Endothelial cell of umbilical vein (primary cell): ENCODE data around the gene MRPS12.

Source experiments
- CTCF ChIP-seq, 2 donors: IDR thresholded peaks; 1 replicate in 1 of 2; 2 replicates in 1 of 2; pipeline ENCODE4 v1.5.1; 2011; ENCODE audit warnings: low read length in 2 of 2, mild to moderate bottlenecking in 2 of 2, moderate library complexity in 2 of 2, control low read depth in 1 of 2, inconsistent platforms in 1 of 2, low read depth in 1 of 2; ENCODE audit not compliant: insufficient read depth in 1 of 2; ENCODE audit errors: extremely low read depth in 1 of 2
- EZH2 ChIP-seq: IDR thresholded peaks from 2 replicates; pipeline ENCODE4 v1.6.1; 2012; ENCODE audit warnings: borderline replicate concordance, low read depth, mild to moderate bottlenecking, moderate library complexity, low read length, inconsistent platforms; ENCODE audit not compliant: severe bottlenecking
- FOS ChIP-seq: IDR thresholded peaks from 2 replicates; pipeline ENCODE4 v1.6.1; 2011; ENCODE audit warnings: mild to moderate bottlenecking, low read length, moderate library complexity, borderline replicate concordance; ENCODE audit not compliant: insufficient read depth
- JUN ChIP-seq: IDR thresholded peaks from 2 replicates; pipeline ENCODE4 v1.6.1; 2011; ENCODE audit warnings: borderline replicate concordance, low read depth; ENCODE audit not compliant: insufficient read length, insufficient read depth
- MAX ChIP-seq: IDR thresholded peaks from 2 replicates; pipeline ENCODE4 v1.6.1; 2011; ENCODE audit not compliant: insufficient read depth, insufficient read length
- POLR2A ChIP-seq: IDR thresholded peaks from 2 replicates; pipeline ENCODE4 v1.6.1; 2012; ENCODE audit warnings: low read depth, mild to moderate bottlenecking, control low read depth, low read length
- POLR2AphosphoS5 ChIP-seq: IDR thresholded peaks from 2 replicates; pipeline ENCODE4 v1.6.1; 2012; ENCODE audit warnings: low read depth, mild to moderate bottlenecking, control low read depth, low read length, moderate library complexity; ENCODE audit not compliant: insufficient read depth

GRCh38 chr19:38924388-38924787 lies 6.4 kb upstream of the MRPS12 start:
- TF ChIP-seq CTCF (IDR thresholded peaks at IDR 0.05; ENCODE audit: extremely low read depth in 1 of 2, insufficient read depth in 1 of 2, low read depth in 1 of 2, low read length in 2 of 2): no peak
- no peak for TF ChIP-seq POLR2A
- no peak for TF ChIP-seq MAX
- no peak for TF ChIP-seq POLR2AphosphoS5
- TF ChIP-seq EZH2: no peak
- TF ChIP-seq JUN: no peak
- no peak for TF ChIP-seq FOS
